Stimulated activated CD8-positive, alpha-beta memory T cell treated with anti-CD3 and anti-CD28 coated beads, Interleukin-7, amount 100 ng/mL, for 1 hour (primary cell): Measurements from ENCODE around the gene GLA.

Experiments
- DNase-seq, 2 donors: peaks; one replicate each; pipeline ENCODE4 v3.0.0-alpha.2; 2020; ENCODE audit warnings: low read depth in 2 of 2

GLA gene

GRCh38 chrX:101357166-101357795 lies 50.4 kb downstream of the GLA start:
- no peak for DNase-seq

DNA sequence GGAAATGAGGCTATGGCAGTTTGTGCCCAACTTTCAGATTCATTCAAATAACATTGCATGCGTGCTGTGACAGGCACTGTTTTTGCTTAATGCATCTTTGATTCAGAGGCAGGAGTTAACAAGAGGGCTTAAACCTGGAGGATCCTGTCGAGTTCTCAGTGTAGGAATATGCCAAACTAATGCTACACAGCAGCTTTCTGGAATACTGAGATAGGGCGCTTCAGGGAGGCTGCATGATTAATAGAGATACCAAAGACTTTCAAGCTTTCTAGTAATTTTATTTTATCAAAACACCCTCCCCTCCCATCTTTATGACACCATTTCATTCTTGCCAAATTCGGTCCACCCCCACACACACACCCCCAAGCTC lies 58.5 kb downstream of the GLA start:
- no peak for DNase-seq

- DNase-seq: peak; percentile 50 to 51
These were observed 59.1 kb downstream of the GLA start, which contains the start of gene TIMM8A for GRCh38 chrX:101348452-101349192. TIMM8A (minus strand) TSS chrX:101348742; CDS start chrX:101348664, 78 bp downstream.

- DNase-seq: no peak
These were observed 59.8 kb downstream of the GLA start for GRCh38 chrX:101347859-101348451.
